HG03460 (cell line): ENCODE data around the gene TAGLN2.

ENCODE experiments used
- ATAC-seq: cut with Tn5 transposase; IDR thresholded peaks from one replicate; pipeline ENCODE4 v1.9.1; 2021; ENCODE audit not compliant: unreplicated experiment

Gene TAGLN2

GRCh38 chr1:159879136-159879535 is 46.2 kb downstream of the TAGLN2 start:
- ATAC-seq: no peak

- ATAC-seq: no peak
Measured at GRCh38 chr1:159877695-159878444, 47.4 kb downstream of the TAGLN2 start.

GRCh38 chr1:159873530-159874143 is 51.7 kb downstream of the TAGLN2 start:
- no peak for ATAC-seq

- ATAC-seq: no peak
Measured at GRCh38 chr1:159872891-159873290, 52.4 kb downstream of the TAGLN2 start.

GRCh38 chr1:159870704-159871103 is 54.6 kb downstream of the TAGLN2 start:
- ATAC-seq: no peak

- ATAC-seq: no peak
Measured at GRCh38 chr1:159869607-159870006, 55.7 kb downstream of the TAGLN2 start.

GRCh38 chr1:159869173-159869572 is 56.1 kb downstream of the TAGLN2 start:
- ATAC-seq: no peak

- no peak for ATAC-seq
Measured at GRCh38 chr1:159868766-159869165, 56.5 kb downstream of the TAGLN2 start.
